GM10248 (cell line): ENCODE measurements around the gene ZBTB45.

Experiments used
- CTCF ChIA-PET: fragments of 300-600 bp; sonication (Branson Sonifier 250); formaldehyde crosslinking; extraction: SDS; loops from one replicate; lab custom pipeline; 2021; ENCODE audit warnings: antibody characterized with exemption; lab: Yijun Ruan, JAX
- POLR2A ChIA-PET: fragments of 350-650 bp; sonication (Branson Sonifier 250); formaldehyde crosslinking; extraction: SDS; loops from one replicate; lab custom pipeline; 2020; ENCODE audit warnings: antibody characterized with exemption; lab: Yijun Ruan, JAX
- DNase-seq: peaks from one replicate; pipeline ENCODE4 v3.0.0; 2012; ENCODE audit errors: extremely low spot score
- CTCF ChIP-seq: IDR thresholded peaks from 2 replicates; pipeline ENCODE4 v1.5.1; 2012; ENCODE audit warnings: mild to moderate bottlenecking, low read depth; ENCODE audit errors: extremely low read depth, missing control alignments, control extremely low read depth

The ZBTB45 gene

GRCh38 chr19:58562122-58563033 lies 42.8 kb upstream of the ZBTB45 start:
- no peak for TF ChIP-seq CTCF
- POLR2A ChIA-PET = interaction anchor here (0.6 to 0.8 kb wide), 3 partner anchors 12 to 206 kb away, joined by 3 to 5 read pairs (median 4); no protein-coding TSS in a partner anchor
- CTCF ChIA-PET = interaction anchor here (1.4 to 4.7 kb wide), 3 partner anchors 19 to 48 kb away, joined by 3 to 25 read pairs (median 9); partner anchors contain the start of gene ZBTB45
- DNase-seq = no peak

- no peak for DNase-seq
Observed at GRCh38 chr19:58561373-58562121, 41.9 kb upstream of the ZBTB45 start.

GRCh38 chr19:58560921-58561320 lies 41.3 kb upstream of the ZBTB45 start:
- POLR2A ChIA-PET = interaction anchor here (0.8 kb wide), 1 partner anchor 16 kb away, joined by 3 read pairs; no protein-coding TSS in a partner anchor
- no peak for TF ChIP-seq CTCF
- no peak for DNase-seq
- CTCF ChIA-PET = interaction anchor here (4.7 kb wide), 1 partner anchor 41 kb away, joined by 25 read pairs; the partner anchor contains the start of gene ZBTB45

More at GRCh38 chr19:58561373-58562121, 41.9 kb upstream of the ZBTB45 start:
- ChIA-PET CTCF (interaction anchor here (1.8 to 4.7 kb wide), 2 partner anchors 20 to 42 kb away, joined by 9 to 25 read pairs; partner anchors contain the start of gene ZBTB45), POLR2A (interaction anchor here (0.8 kb wide), 1 partner anchor 17 kb away, joined by 3 read pairs; no protein-coding TSS in a partner anchor)
- TF ChIP-seq CTCF = no peak

GRCh38 chr19:58560007-58560887 lies 40.6 kb upstream of the ZBTB45 start:
- no peak for TF ChIP-seq CTCF
- no peak for DNase-seq
- POLR2A ChIA-PET = interaction anchor here (0.8 to 1.7 kb wide), 3 partner anchors 12 to 16 kb away, joined by 3 to 4 read pairs (median 3); no protein-coding TSS in a partner anchor
- CTCF ChIA-PET = interaction anchor here (1.4 to 4.7 kb wide), 2 partner anchors 41 to 46 kb away, joined by 4 to 25 read pairs; partner anchors contain the start of gene ZBTB45

GRCh38 chr19:58559275-58560006 lies 39.8 kb upstream of the ZBTB45 start:
- POLR2A ChIA-PET = interaction anchor here (0.6 to 1.7 kb wide), 5 partner anchors 13 to 70 kb away, joined by 3 to 6 read pairs (median 4); partner anchors contain the start of gene TRIM28
- no peak for TF ChIP-seq CTCF
- CTCF ChIA-PET = interaction anchor here (1.4 to 4.7 kb wide), 2 partner anchors 40 to 45 kb away, joined by 4 to 25 read pairs; partner anchors contain the start of gene ZBTB45
- DNase-seq = peak; percentile 88
